Vagina (tissue), 2 donors: ENCODE data around the gene NID1.

Experiments
- CTCF ChIP-seq, 3 experiments: fragments of 450-650 bp in 2 of 3; fragments of 200-600 bp in 1 of 3; sonication (generic) in 1 of 3; IDR thresholded peaks; one replicate each; pipeline ENCODE4 v1.5.1; 2017 to 2019; ENCODE audit warnings: antibody characterized with exemption in 3 of 3, mild to moderate bottlenecking in 2 of 3, moderate library complexity in 2 of 3
- POLR2A ChIP-seq, 2 donors: fragments of 450-650 bp; IDR thresholded peaks; one replicate each; pipeline ENCODE4 v1.6.1; 2017; ENCODE audit warnings: antibody characterized with exemption in 2 of 2, mild to moderate bottlenecking in 2 of 2, moderate library complexity in 2 of 2
- POLR2AphosphoS5 ChIP-seq, 2 donors: sonication (generic); formaldehyde crosslinking; IDR thresholded peaks; one replicate each; pipeline ENCODE4 v1.9.0; 2017; ENCODE audit warnings: antibody characterized with exemption in 2 of 2, mild to moderate bottlenecking in 2 of 2, low read depth in 1 of 2; ENCODE audit not compliant: insufficient read depth in 1 of 2

- no peak for TF ChIP-seq CTCF (IDR thresholded peaks at IDR 0.05)
- no peak for TF ChIP-seq POLR2AphosphoS5 (IDR thresholded peaks at IDR 0.05; ENCODE audit: insufficient read depth in 1 of 2, low read depth in 1 of 2)
- TF ChIP-seq POLR2A (IDR thresholded peaks at IDR 0.05), result no peak
These were observed 111.8 kb downstream of the NID1 start for GRCh38 chr1:235952950-235953615.
